Testis (tissue), 3 donors: ENCODE results near the gene NANOS3. TPM values are rescaled to one million over a fixed set of nuclear protein-coding genes. Genes with fewer than 3 reads are reported as not detected.

ENCODE experiments used
- DNase-seq: peaks from one replicate; pipeline ENCODE4 v3.0.0-alpha.2; 2019
- H3K27ac ChIP-seq, 2 donors: fragments of 200-600 bp; sonication (generic); one replicate each; pipeline ENCODE4 v1.5.1; 2019
- H3K27me3 ChIP-seq: fragments of 200-600 bp; sonication (generic); one replicate; pipeline ENCODE4 v1.5.1; 2019
- H3K36me3 ChIP-seq: fragments of 200-600 bp; sonication (generic); one replicate; pipeline ENCODE4 v1.5.1; 2017; ENCODE audit warnings: low read depth; ENCODE audit errors: missing control alignments
- H3K4me1 ChIP-seq: fragments of 200-600 bp; sonication (generic); one replicate; pipeline ENCODE4 v1.5.1; 2019
- H3K4me3 ChIP-seq, 2 donors: fragments of 200-600 bp; sonication (generic); one replicate each; pipeline ENCODE4 v1.5.1; 2017 to 2019
- H3K9me3 ChIP-seq: fragments of 200-600 bp; sonication (generic); one replicate; pipeline ENCODE4 v1.5.1; 2017
- CTCF ChIP-seq, 3 experiments: fragments of 450-650 bp in 2 of 3; fragments of 200-600 bp in 1 of 3; sonication (generic) in 1 of 3; IDR thresholded peaks; one replicate each; pipeline ENCODE4 v1.5.1; 2016 to 2019; ENCODE audit warnings: antibody characterized with exemption in 3 of 3, mild to moderate bottlenecking in 2 of 3, moderate library complexity in 1 of 3
- POLR2A ChIP-seq: fragments of 450-650 bp; IDR thresholded peaks from one replicate; pipeline ENCODE4 v1.6.1; 2017; ENCODE audit warnings: antibody characterized with exemption, mild to moderate bottlenecking, moderate library complexity
- WGBS, 2 donors: methylation state at CpG; one replicate each; pipeline ENCODE4 v1.1.5; 2018; 5-methylcytosine and 5-hydroxymethylcytosine counted together
- intact Hi-C: fragments of 100-400 bp; cut with DNase I; formaldehyde crosslinking; loops from one replicate; pipeline ENCODE4 v1.15.1; 2023; ENCODE audit warnings: low total_unique reads
- polyA plus RNA-seq: library from polyadenylated mRNA; stranded (reverse); fragments of 350-450 nt; fragmentation: Illumina TruSeq; extraction: RNeasy Lipid Tissue Mini Kit (QIAGEN cat#74804); gene quantifications from one replicate; pipeline ENCODE4 v1.2.3, GENCODE V29; 2014; ENCODE audit warnings: low read depth, low replicate concordance; ENCODE audit not compliant: insufficient read depth
- total RNA-seq, 2 donors: library from RNA; depleted of rRNA; stranded (reverse); fragments of >200 nt; gene quantifications; one replicate each; pipeline ENCODE4 v1.2.3, GENCODE V29; 2016

The NANOS3 gene
- total and polyA plus RNA-seq, 3 donors from 2014 or later: 9.3 to 18.6 (median 14.5) TPM

- no peaks in the 10 kb centered on the region for H3K36me3 ChIP-seq
- H3K4me3 ChIP-seq: no peak overlapping the region
- H3K4me1 ChIP-seq: peaks cover 50% of the 10 kb centered on the region
- no peaks in the 10 kb centered on the region for H3K27me3 ChIP-seq
- peak; percentile 95 to 99 (median 99) for TF ChIP-seq CTCF (IDR thresholded peaks at IDR 0.05)
- TF ChIP-seq POLR2A: no peak
- intact Hi-C loops: loop anchor here (10.0 kb wide), 1 partner anchor 194 kb away; the partner anchor contains the start of gene MISP3
- 22 to 25% methylated on average over 14 to 34 of the region's 34 CpGs for WGBS, 2 donors
- H3K27ac ChIP-seq: peak overlapping the region; percentile 76 to 87
- no peaks in the 10 kb centered on the region for H3K9me3 ChIP-seq
- peak; percentile 98 for DNase-seq
Observed at GRCh38 chr19:13880059-13881043, 3.4 kb downstream of the NANOS3 start.

- Histone ChIP-seq H3K4me1 (peaks cover 56% of the 10 kb centered on the region), H3K4me3 (no peak overlapping the region), H3K27me3 (no peaks in the 10 kb centered on the region), H3K9me3 (no peaks in the 10 kb centered on the region), H3K27ac (peak overlapping the region; percentile 32 to 87), H3K36me3 (no peaks in the 10 kb centered on the region)
- intact Hi-C loops: loop anchor here (10.0 kb wide), 1 partner anchor 194 kb away; the partner anchor contains the start of gene MISP3
- WGBS, 2 donors: 26 to 48% methylated on average over 6 to 12 of the region's 12 CpGs
- DNase-seq: no peak
- TF ChIP-seq CTCF (IDR thresholded peaks at IDR 0.05) (no peak), POLR2A (no peak)
Observed at GRCh38 chr19:13881251-13881691, 4.3 kb downstream of the NANOS3 start.

- intact Hi-C loops: loop anchor here (10.0 kb wide), 1 partner anchor 193 kb away; the partner anchor contains the start of gene MISP3
- Histone ChIP-seq H3K27me3 (no peaks in the 10 kb centered on the region), H3K36me3 (no peaks in the 10 kb centered on the region), H3K9me3 (no peaks in the 10 kb centered on the region), H3K4me1 (peaks cover 56% of the 10 kb centered on the region), H3K27ac (peak overlapping the region; percentile 32 to 87), H3K4me3 (no peak overlapping the region)
- peak; percentile 53 for DNase-seq
- 38 to 84% methylated on average over 14 to 17 of the region's 17 CpGs for WGBS, 2 donors
- TF ChIP-seq POLR2A (no peak), CTCF (IDR thresholded peaks at IDR 0.05) (no peak)
Observed at GRCh38 chr19:13881692-13882418, 4.9 kb downstream of the NANOS3 start.

- H3K27ac ChIP-seq: peak overlapping the region; percentile 32 to 87
Observed at GRCh38 chr19:13882419-13882795, 5.5 kb downstream of the NANOS3 start.

More at GRCh38 chr19:13882419-13882795, 5.5 kb downstream of the NANOS3 start:
- H3K36me3 ChIP-seq: no peaks in the 10 kb centered on the region
- intact Hi-C loops: loop anchor here (10.0 kb wide), 1 partner anchor 192 kb away; the partner anchor contains the start of gene MISP3
- H3K9me3 ChIP-seq: no peaks in the 10 kb centered on the region
- H3K4me1 ChIP-seq: peaks cover 56% of the 10 kb centered on the region
- DNase-seq: no peak
- H3K27me3 ChIP-seq: no peaks in the 10 kb centered on the region
- TF ChIP-seq POLR2A (no peak), CTCF (IDR thresholded peaks at IDR 0.05) (no peak)
- 60 to 69% methylated on average over 1 to 5 of the region's 5 CpGs for WGBS, 2 donors
- H3K4me3 ChIP-seq: no peak overlapping the region
